Nephron progenitor cell (in vitro differentiated cells): ENCODE measurements around the gene STOX2.
A peak's percentile ranks its signal among the peaks of the same experiment; 100 is the strongest.

Experiments
- DNase-seq: peaks from one replicate; pipeline ENCODE4 v3.0.0; 2021
- H3K27ac Mint-ChIP-seq: 2 replicates; pipeline ENCODE4 v1.8.0; 2021; ENCODE audit warnings: mild to moderate bottlenecking, moderate library complexity, mixed read lengths
- H3K27me3 Mint-ChIP-seq: 2 replicates; pipeline ENCODE4 v1.8.0; 2021; ENCODE audit warnings: mild to moderate bottlenecking, low read depth, mixed read lengths; ENCODE audit not compliant: poor library complexity
- H3K36me3 Mint-ChIP-seq: 2 replicates; pipeline ENCODE4 v1.8.0; 2021; ENCODE audit warnings: low read depth, mixed read lengths
- H3K4me1 Mint-ChIP-seq: 2 replicates; pipeline ENCODE4 v1.8.0; 2021; ENCODE audit warnings: mixed read lengths
- H3K4me3 Mint-ChIP-seq: 2 replicates; pipeline ENCODE4 v1.8.0; 2021; ENCODE audit warnings: mild to moderate bottlenecking, moderate library complexity, mixed read lengths
- H3K9me3 Mint-ChIP-seq: 2 replicates; pipeline ENCODE4 v1.8.0; 2021; ENCODE audit warnings: mild to moderate bottlenecking, moderate library complexity, mixed read lengths
- TF ChIP-seq, protein P1 (sequence below): fragments of 200-600 bp; sonication (generic); IDR thresholded peaks from 2 replicates; pipeline ENCODE4 v1.5.0; 2021; ENCODE audit warnings: antibody characterized with exemption

Gene STOX2

DNA sequence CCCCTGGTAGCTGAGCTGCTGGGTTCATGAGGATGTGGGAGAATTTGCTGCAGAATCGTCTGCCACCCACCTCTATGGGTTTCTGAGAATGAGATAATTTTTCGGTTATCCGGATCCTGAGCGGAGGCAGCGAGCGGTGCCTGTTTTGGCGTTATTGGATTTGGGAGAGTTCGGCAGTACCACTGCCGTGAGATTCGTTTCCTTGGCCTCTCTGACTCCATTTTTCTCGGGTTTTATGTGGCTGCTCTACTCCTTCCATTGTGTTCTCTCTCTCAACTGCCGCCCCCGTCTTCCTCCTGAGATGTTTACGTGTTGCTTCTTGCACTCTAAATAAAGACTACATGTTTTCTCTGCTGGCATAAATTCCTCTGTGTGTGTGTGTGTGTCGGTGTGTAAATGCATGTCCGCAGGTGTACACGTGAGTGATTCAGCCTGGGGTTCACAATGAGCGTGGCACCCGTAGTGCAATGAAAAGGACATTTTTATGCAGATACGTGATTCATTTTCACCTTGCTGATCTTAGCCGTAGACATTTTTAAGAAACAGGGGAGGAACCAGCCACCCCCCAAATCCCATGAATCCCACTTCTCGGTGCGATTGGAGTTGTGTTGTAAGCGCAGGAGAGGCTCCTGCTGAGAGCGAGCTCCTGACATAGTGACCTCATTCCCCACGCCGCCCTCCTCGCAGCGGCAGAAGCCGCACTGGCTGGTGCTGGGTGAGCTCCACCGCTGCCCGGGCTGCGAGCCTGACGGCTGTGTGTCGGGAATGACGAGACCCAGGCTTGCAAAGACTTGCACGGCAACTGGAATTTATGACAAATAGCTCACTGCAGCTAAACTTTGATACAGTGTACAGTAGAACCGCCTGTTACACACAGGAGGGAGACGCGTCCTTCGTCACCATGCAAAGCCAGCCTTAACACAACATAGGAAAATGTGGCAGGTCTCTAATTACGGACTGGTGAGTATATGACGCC lies 82.2 kb downstream of the STOX2 start:
- Mint-ChIP-seq H3K9me3 (no peaks in the 10 kb centered on the region), H3K27me3 (peaks cover 4% of the 10 kb centered on the region), H3K4me1 (peaks cover 17% of the 10 kb centered on the region), H3K36me3 (peaks cover 13% of the 10 kb centered on the region), H3K27ac (no peak overlapping the region), H3K4me3 (no peak overlapping the region)
- peak; percentile 64 for DNase-seq
- TF ChIP-seq, protein P1, sequence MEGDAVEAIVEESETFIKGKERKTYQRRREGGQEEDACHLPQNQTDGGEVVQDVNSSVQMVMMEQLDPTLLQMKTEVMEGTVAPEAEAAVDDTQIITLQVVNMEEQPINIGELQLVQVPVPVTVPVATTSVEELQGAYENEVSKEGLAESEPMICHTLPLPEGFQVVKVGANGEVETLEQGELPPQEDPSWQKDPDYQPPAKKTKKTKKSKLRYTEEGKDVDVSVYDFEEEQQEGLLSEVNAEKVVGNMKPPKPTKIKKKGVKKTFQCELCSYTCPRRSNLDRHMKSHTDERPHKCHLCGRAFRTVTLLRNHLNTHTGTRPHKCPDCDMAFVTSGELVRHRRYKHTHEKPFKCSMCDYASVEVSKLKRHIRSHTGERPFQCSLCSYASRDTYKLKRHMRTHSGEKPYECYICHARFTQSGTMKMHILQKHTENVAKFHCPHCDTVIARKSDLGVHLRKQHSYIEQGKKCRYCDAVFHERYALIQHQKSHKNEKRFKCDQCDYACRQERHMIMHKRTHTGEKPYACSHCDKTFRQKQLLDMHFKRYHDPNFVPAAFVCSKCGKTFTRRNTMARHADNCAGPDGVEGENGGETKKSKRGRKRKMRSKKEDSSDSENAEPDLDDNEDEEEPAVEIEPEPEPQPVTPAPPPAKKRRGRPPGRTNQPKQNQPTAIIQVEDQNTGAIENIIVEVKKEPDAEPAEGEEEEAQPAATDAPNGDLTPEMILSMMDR: no peak

DNA sequence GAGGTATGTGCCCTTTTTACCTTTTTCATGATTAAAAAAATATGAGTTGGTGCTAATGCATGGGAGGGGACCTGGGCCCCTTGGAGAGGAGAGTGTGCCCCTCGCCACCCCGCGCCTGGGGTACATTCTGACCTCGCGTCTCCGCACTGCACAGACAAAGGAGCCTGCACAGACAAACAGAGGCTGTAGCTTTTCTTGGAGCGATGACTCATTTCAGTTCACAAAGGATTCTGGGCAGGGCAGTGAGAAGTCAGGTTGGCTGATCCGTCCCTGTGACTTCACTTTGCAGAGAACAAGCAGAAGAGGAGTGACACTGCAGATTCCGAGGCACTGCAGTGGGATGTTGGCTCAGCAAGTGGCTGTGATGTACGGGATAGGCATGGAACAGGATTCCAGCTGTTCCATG lies 82.9 kb downstream of the STOX2 start:
- Mint-ChIP-seq H3K4me1 (peaks cover 12% of the 10 kb centered on the region), H3K4me3 (no peak overlapping the region), H3K27ac (no peak overlapping the region), H3K36me3 (peaks cover 16% of the 10 kb centered on the region), H3K27me3 (peaks cover 4% of the 10 kb centered on the region), H3K9me3 (no peaks in the 10 kb centered on the region)
- TF ChIP-seq, protein P1: no peak
- peak; percentile 22 for DNase-seq

DNA sequence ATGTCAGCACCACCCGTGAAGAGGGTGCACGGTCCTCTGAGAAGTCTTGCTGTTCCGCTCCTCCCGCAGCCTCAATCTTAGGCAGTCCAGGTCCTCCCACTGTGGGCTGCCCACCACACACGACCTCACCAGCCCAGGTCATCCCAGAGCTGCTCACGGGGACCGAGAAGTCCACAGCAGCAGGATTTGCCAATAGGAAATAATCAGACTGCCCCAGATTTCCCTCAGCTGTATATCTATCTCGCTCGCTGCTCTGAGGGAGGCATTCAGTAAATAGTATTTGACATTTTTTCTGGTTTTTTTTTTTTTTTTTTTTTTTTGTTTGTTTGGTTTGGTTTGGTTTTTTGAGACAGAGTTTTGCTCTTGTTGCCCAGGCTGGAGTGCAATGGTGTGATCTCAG lies 83.8 kb downstream of the STOX2 start:
- H3K27ac Mint-ChIP-seq: no peak overlapping the region
- H3K36me3 Mint-ChIP-seq: peaks cover 15% of the 10 kb centered on the region
- no peak overlapping the region for H3K4me3 Mint-ChIP-seq
- H3K9me3 Mint-ChIP-seq: no peaks in the 10 kb centered on the region
- peaks cover 6% of the 10 kb centered on the region for H3K4me1 Mint-ChIP-seq
- TF ChIP-seq, protein P1: no peak
- peaks cover 4% of the 10 kb centered on the region for H3K27me3 Mint-ChIP-seq
- DNase-seq: no peak

DNA sequence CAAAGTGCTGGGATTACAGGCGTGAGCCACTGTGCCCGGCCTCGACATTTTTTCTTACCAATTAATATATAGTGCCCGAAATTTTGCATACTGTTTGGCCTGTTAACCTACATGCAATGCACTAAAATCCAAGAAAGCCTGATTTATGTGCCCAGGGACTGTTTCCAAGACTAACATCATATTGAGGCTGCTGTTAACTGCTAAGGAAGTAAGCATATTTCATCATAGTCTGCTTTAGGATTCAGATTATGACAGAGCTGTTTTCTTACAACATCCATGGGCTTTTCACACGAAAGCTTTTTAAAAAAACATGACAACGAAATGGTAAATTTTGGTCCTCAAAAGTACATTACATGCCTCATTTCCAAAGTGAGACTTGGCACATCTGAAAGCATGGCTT lies 84.4 kb downstream of the STOX2 start:
- Mint-ChIP-seq H3K36me3 (peaks cover 9% of the 10 kb centered on the region), H3K4me3 (no peak overlapping the region), H3K9me3 (no peaks in the 10 kb centered on the region), H3K27ac (no peak overlapping the region), H3K27me3 (peaks cover 4% of the 10 kb centered on the region), H3K4me1 (peaks cover 3% of the 10 kb centered on the region)
- no peak for DNase-seq
- TF ChIP-seq, protein P1: no peak

DNA sequence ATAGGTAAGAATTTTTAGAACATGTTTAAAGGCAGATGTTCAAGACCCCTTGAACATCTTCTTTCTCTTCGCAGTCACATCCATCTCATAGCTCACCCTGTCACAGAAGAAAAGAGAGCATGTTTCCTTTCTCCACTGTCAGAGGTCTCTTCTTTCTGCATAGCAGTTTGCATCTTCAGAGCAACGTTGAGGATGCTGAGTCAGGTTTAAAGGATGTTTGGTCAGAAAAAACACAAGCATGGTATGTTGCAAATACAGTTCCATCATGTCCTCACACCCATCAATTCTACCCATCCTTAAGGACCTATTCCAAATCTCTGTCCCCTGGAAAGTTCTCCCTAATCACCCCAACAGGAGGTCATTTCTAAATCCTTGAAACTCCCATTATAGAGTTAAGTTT lies 84.8 kb downstream of the STOX2 start:
- Mint-ChIP-seq H3K9me3 (no peaks in the 10 kb centered on the region), H3K27me3 (peaks cover 4% of the 10 kb centered on the region), H3K4me1 (peaks cover under 1% of the 10 kb centered on the region), H3K27ac (no peak overlapping the region), H3K36me3 (peaks cover 5% of the 10 kb centered on the region), H3K4me3 (no peak overlapping the region)
- no peak for DNase-seq
- TF ChIP-seq, protein P1: no peak

DNA sequence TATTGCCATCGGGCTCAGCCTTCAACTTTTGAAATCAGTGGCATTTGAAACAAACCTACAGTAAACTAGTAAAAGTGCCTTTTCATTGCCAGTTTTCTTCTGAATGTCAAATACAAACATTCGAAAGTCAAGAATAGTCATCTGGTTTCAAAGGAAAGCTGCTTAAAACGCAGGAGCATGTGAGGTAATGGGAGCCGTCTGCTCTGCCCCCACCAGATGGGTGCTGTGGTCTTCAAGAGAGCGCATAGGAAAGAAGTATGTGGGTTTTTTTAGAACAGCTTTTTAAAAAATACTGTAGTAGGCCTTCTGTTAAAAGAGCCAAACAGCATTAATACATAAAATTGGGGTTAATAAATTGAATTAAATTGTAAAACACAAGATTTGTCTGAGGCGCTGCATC lies 88.6 kb downstream of the STOX2 start:
- TF ChIP-seq, protein P1: no peak
- Mint-ChIP-seq H3K27me3 (peaks cover 2% of the 10 kb centered on the region), H3K9me3 (no peaks in the 10 kb centered on the region), H3K27ac (no peak overlapping the region), H3K4me3 (no peak overlapping the region), H3K4me1 (peaks cover 15% of the 10 kb centered on the region), H3K36me3 (peaks cover 5% of the 10 kb centered on the region)
- no peak for DNase-seq
